Measurements from ENCODE around the gene IQGAP1. TPM values are rescaled to one million over a fixed set of nuclear protein-coding genes. Genes with fewer than 3 reads are reported as not detected.

The IQGAP1 gene
- polyA plus RNA-seq, 2 of the 4 experiments (the other 2 are of a cell fraction): 100 to 168 TPM

- H3K4me2 ChIP-seq: no peak overlapping the region
- POLR2A ChIA-PET: no interaction called here
- DNase-seq (ENCODE audit: low read depth in 1 of 2, low spot score in 1 of 2): no peak
- ATAC-seq: no peak; a peak in 1 of 6 replicates
- CTCF ChIA-PET: interaction anchor here (1.1 to 6.0 kb wide), 9 partner anchors 12 to 435 kb away, joined by 3 to 51 read pairs (median 7); partner anchors contain the start of gene HDDC3
- no peaks in the 10 kb centered on the region for H3K4me1 ChIP-seq
- H3K4me3 ChIP-seq: no peak overlapping the region
- no peak for TF ChIP-seq REST (IDR thresholded peaks at IDR 0.05)
- no peak for FAIRE-seq
- 82% methylated on average over 6 of the region's 6 CpGs for WGBS (ENCODE audit: missing lambda C conversion rate)
- no peak overlapping the region for H3K27ac ChIP-seq
- H3K9me3 ChIP-seq: no peaks in the 10 kb centered on the region
Measured at GRCh38 chr15:90497912-90498311, 109.9 kb downstream of the IQGAP1 start.

GRCh38 chr15:90500171-90500570 is 112.1 kb downstream of the IQGAP1 start:
- CTCF ChIA-PET: interaction anchor here (0.6 to 6.0 kb wide), 7 partner anchors 10 to 386 kb away, joined by 3 to 51 read pairs (median 17); no protein-coding TSS in a partner anchor
- Histone ChIP-seq H3K4me3 (no peak overlapping the region), H3K9me3 (no peaks in the 10 kb centered on the region), H3K27ac (no peak overlapping the region), H3K4me2 (no peak overlapping the region), H3K4me1 (no peaks in the 10 kb centered on the region)
- DNase-seq (ENCODE audit: low read depth in 1 of 2, low spot score in 1 of 2) (no peak), FAIRE-seq (no peak), ATAC-seq (no peak)
- POLR2A ChIA-PET: no interaction called here
- WGBS (ENCODE audit: missing lambda C conversion rate): 87% methylated on average over 2 of the region's 2 CpGs
- no peak for TF ChIP-seq MAX (IDR thresholded peaks at IDR 0.05)
- TF ChIP-seq PBX3 (IDR thresholded peaks at IDR 0.05): no peak
- TF ChIP-seq JUN (IDR thresholded peaks at IDR 0.05): no peak
- no peak for TF ChIP-seq ZNF302 (CRISPR knock-in tag; IDR thresholded peaks at IDR 0.05)
- TF ChIP-seq NPAS2 (CRISPR knock-in tag; IDR thresholded peaks at IDR 0.05; ENCODE audit: borderline replicate concordance): no peak
- no peak for TF ChIP-seq BCL3 (IDR thresholded peaks at IDR 0.05)
- TF ChIP-seq NFE2L2 (conservative IDR thresholded peaks at IDR 0.05; ENCODE audit: low read length): no peak
- no peak for TF ChIP-seq TFCP2L1 (CRISPR knock-in tag; IDR thresholded peaks at IDR 0.05)
- no peak for TF ChIP-seq E2F6 (IDR thresholded peaks at IDR 0.05; ENCODE audit: borderline replicate concordance, low read depth)
- TF ChIP-seq USF2 (IDR thresholded peaks at IDR 0.05): no peak
- no peak for TF ChIP-seq JUNB (IDR thresholded peaks at IDR 0.05)
- TF ChIP-seq CBX2 (IDR thresholded peaks at IDR 0.05; ENCODE audit: borderline replicate concordance, low read depth): no peak
- no peak for TF ChIP-seq CHD2 (IDR thresholded peaks at IDR 0.05; ENCODE audit: low read length, partially characterized antibody)
- TF ChIP-seq FOXS1 (CRISPR knock-in tag; IDR thresholded peaks at IDR 0.05): no peak
- no peak for TF ChIP-seq SMC3 (IDR thresholded peaks at IDR 0.05)

All from A549 (cell line).